AG09309 (cell line): ENCODE results near the gene RNF44.

ENCODE experiments used
- DNase-seq: peaks from one replicate; pipeline ENCODE4 v3.0.0-alpha.2; 2010; ENCODE audit warnings: low read depth
- H3K4me3 ChIP-seq: 2 replicates; pipeline ENCODE4 v1.5.1; 2011; ENCODE audit warnings: mild to moderate bottlenecking, low read depth, low read length, moderate library complexity; ENCODE audit not compliant: control insufficient read depth
- TF ChIP-seq, protein P1 (sequence below): IDR thresholded peaks from 2 replicates; pipeline ENCODE4 v1.5.1; 2011; ENCODE audit warnings: mild to moderate bottlenecking, low read depth, low read length, inconsistent platforms; ENCODE audit not compliant: insufficient read depth, control insufficient read depth; ENCODE audit errors: missing control alignments

Gene RNF44

DNA sequence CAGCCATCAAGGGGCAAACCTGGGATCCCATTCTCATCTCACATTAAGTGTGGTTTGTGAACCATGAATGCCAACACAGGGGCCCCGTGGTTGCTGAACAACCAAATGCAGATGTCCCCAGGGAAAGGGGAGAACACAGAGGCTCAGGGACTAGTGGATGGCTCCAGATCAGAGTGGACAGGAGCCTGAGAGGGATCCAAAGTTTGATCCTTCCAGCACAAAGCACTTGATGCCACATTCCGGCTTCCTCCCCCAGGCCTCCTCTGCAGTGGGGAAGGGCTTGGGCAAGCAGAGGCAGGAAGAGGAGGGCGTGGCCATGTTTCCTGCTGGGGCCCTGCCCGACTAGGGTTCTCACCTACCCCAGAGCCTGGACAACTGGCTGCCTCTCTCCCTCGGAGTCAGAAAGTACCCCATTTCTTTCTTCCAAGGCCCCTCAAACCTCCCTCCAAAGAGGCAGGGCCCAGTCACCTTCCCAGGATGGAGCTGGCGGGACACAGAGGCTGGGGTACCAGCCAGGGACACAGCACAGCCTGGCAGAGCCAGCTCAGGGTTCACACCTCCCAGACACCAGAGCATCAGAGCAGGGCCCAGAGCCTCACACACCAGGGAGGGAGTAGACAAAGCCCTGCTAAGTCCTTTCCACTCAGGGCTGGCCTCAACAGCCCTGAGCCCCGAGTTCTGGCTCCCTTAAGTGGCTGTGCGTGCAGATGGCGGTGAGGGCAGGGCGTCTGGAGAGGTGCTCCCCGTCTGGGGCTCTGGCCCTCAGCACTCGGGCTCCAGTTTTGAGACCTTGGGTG, 4.3 kb upstream of the RNF44 start:
- no peak for DNase-seq
- TF ChIP-seq, protein P1, sequence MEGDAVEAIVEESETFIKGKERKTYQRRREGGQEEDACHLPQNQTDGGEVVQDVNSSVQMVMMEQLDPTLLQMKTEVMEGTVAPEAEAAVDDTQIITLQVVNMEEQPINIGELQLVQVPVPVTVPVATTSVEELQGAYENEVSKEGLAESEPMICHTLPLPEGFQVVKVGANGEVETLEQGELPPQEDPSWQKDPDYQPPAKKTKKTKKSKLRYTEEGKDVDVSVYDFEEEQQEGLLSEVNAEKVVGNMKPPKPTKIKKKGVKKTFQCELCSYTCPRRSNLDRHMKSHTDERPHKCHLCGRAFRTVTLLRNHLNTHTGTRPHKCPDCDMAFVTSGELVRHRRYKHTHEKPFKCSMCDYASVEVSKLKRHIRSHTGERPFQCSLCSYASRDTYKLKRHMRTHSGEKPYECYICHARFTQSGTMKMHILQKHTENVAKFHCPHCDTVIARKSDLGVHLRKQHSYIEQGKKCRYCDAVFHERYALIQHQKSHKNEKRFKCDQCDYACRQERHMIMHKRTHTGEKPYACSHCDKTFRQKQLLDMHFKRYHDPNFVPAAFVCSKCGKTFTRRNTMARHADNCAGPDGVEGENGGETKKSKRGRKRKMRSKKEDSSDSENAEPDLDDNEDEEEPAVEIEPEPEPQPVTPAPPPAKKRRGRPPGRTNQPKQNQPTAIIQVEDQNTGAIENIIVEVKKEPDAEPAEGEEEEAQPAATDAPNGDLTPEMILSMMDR: no peak
- H3K4me3 ChIP-seq: no peak overlapping the region

DNA sequence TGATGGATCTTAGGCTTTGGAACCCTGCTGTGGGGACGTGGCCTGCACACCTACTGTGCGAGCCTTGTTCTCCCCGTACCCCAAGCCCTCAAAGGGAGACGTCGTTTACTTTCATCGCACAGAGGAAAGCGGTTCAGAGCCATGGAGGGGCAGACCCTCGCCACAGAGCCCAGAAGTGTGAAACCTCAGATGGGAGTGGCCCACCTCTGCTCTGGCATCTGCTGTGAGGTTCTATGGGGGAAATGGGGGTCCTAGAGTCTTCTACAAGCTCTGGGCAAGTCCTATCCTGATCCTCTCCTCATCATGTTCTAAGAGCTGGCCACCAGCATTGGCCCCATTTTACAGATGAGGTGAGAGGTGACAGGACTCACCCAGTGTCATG, 3.7 kb upstream of the RNF44 start:
- H3K4me3 ChIP-seq: no peak overlapping the region
- TF ChIP-seq, protein P1: no peak
- no peak for DNase-seq

DNA sequence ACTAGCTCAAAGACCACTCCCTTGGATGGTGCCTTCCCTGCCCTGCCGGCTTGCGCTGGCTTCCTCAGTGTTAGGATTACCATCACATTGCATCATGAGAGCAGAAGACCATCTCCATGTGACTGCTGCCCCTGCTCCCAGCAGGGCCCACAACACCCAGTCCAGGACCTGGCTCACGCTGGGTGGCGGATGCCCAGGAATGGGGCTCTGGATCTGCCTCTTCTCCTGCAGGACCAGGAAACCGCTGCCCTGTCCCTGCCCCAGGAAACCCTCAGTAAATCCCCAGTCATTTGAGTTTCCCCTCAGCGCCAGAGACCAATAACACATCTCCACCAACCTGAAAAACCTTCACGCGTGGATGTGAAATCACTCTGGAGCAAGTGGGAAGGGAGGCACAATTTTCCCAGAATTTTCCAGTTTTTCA, 3.3 kb upstream of the RNF44 start:
- TF ChIP-seq, protein P1: no peak
- no peak overlapping the region for H3K4me3 ChIP-seq
- DNase-seq: no peak

DNA sequence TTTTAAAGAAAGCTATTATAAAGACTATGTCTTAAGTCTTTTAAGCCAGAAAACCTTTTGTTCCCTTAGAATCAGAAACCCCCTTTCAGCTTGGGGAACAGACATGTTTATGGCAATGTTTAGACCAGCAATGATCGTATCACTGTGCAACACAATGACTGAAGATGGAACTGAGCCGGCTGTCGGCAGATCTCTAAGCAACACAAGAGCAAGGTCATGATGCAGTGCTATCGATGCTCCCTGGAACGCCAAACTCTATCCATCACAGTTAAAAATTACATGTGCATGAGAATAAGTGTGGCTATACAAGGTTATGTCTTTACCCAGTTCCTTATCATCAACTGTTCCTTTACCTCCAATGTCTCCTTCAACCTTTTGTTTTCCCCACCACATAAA, 1.8 kb upstream of the RNF44 start:
- TF ChIP-seq, protein P1: no peak
- no peak overlapping the region for H3K4me3 ChIP-seq
- no peak for DNase-seq

DNA sequence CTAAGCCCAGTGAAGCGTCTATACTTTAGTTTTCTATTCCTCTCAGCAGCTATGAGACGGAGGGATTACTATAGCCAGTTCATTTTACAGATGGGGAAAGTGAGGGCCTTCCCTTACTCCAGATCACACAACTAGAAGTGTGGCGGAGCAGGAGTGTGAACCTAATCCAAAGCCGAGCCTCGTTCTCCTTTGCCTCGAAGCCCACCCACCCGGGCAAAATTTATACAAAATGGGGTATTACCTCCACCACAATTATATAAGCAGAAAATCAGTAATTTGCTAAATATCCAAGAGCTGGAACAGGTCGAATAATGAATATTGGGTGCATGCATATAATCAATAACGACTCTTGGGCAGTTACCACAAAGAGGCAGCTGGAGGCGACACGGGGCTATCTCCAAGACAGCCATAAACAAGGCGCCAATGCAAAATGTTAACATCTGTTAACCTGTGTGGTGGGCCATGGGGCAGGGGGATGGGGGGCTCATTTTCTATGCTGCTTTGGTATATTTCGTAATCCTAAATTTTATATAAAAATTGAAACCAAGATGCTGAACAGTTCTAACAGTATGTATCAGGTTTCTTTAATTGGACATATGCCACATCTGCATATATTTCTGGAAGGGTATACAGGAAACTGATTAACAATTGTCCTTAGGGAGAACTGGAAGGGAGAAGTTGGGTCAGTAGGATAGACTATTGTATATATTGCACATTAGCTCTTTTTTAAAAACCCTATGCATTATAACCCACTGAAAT, 1.2 kb upstream of the RNF44 start:
- peak overlapping the region; percentile 26 for H3K4me3 ChIP-seq
- DNase-seq: no peak
- TF ChIP-seq, protein P1: no peak

DNA sequence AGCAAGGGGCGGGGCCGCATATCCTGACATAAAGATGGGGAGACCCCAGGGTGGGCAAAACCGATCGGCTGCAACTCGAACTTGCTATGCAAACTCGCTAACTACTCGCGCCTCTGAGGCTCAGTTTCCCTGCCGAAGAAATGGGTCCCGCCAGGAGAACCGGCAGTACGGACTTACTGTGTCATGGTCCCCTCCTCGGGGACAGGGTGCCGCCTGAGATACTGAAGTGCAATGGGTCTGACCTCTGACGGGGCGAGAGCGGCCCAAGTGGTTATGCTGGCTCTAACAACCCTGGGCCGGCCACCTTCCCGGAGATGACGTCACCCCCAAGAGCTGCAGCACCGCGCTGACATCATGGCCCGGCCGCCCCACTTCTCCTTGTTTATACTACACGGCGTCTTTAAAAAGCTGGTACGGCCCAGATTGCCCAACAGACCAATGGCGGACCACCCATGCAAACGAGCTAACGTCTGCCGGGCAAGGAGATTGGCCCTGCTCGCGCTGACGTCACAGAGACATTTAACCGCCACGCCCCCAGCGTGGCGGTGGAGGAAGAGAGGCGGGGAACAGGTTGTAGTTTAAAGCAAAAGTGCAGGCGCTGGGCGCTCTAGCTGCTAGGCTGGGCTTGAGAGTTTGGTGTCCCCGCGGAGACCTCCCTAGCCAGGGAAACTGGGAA, 490 bp upstream of the RNF44 start:
- DNase-seq: peak; percentile 98
- TF ChIP-seq, protein P1: no peak
- H3K4me3 ChIP-seq: peak overlapping the region; percentile 98
